ENCODE measurements around the gene TCAIM.
"Not testable (repeated sequence)": the region's sequence is repeated elsewhere in the genome, so short reads cannot be mapped to it uniquely, and the experiment has no call there.

Gene TCAIM

DNA sequence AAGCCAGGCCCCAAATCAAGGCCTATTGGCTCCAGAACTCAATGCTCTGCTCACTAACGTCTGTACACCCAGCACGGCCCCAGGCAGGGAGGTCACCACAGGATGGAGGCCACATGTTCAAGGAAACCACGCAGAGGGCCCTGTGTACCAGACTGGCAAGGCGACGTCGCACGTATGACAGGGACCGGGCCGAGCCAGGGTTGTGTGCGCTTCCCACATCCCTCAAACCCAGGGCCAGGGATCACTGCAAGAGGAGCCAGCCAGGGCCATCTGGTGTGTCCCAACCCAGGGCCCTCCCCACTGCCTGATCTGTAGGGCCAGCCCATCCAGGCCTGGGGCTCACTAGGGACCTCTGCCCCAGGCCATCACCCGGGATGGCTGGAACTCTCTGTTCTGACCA is 76.9 kb downstream of the TCAIM start:
- no peak for DNase-seq (ENCODE audit: low read depth)

DNA sequence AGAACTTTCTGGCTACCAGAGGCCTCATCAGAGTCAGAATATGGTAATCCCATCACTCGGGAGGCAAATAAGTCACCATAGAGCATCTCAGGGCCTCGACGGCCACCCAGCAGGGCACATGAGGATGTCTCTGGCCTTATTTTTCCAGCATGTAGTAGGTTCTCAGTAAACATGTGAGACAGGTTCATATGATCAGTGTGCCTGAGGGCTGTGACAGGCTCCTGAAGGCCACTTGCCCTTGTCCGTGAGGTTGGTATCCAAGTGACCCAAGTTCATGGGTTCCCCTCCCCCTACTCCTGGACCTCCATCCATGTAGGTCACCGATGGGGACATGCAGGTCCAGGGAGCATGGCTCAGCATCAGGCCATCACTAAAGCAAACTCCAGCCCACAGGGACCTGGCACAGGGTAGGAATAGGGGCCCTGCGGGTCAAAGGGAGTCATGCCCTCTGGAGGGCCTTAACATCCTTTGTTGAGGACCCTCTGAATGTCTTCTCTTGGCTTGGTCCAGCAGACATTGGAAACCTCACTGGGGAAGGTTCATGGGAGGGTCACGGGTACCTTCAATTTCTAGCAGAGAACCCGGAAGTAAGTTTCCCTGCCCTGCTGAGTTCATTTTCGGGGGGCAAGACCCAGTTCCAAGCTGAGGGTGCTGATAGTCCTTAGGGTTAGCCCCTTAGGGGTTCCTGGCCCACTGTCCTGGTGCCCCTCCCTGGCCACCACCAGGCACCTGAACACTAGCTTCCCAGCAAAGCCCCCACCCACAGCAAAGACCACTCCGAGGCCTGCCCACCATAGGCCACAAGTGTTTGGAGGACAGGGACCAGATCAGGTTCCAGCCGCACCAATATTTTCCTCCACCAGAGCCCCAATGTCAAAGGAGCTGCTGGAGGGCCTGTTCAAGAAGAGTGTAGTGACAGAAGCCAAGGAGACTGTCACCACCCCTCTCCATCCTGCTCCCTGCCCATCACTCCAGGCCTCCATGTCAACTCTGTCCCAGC is 77.8 kb downstream of the TCAIM start:
- DNase-seq (ENCODE audit: low read depth), result no peak

DNA sequence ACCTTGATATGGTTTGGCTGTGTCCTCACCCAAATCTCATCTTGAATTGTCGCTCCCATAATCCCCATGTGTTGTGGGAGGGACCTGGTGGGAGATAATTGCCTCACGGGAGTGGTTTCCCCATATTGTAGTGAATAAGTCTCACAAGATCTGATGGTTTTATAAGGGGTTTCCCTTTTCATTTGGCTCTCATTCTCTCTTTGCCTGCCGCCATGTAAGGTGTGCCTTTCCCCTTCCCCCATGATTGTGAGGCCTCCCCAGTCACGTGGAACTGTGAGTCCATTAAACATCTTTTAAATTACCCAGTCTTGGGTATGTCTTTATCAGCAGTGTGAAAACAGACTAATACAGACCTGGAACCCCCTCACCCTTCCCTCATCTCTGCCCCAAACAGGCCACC is 79.6 kb downstream of the TCAIM start:
- not testable (repeated sequence) for DNase-seq (ENCODE audit: low read depth)

DNA sequence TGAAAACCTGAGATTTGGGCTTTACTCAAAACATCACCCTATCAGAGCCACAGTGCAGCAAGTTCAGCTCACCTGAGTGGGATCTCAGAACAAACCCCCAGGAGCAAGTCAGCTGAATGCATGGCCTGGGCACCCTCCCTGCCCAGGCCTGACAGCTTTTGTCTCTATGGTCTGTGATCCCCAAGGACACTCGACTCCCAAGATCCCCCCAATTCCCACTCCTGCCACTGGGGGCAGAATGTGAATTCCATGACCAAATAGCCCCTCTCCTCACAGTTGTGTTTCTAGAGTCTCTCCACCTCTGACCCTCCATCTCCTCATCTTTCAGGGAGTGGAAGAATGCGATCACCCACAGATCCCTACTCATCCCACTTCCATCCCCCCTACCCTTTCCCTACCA is 80.0 kb downstream of the TCAIM start:
- no peak for DNase-seq (ENCODE audit: low read depth)

DNA sequence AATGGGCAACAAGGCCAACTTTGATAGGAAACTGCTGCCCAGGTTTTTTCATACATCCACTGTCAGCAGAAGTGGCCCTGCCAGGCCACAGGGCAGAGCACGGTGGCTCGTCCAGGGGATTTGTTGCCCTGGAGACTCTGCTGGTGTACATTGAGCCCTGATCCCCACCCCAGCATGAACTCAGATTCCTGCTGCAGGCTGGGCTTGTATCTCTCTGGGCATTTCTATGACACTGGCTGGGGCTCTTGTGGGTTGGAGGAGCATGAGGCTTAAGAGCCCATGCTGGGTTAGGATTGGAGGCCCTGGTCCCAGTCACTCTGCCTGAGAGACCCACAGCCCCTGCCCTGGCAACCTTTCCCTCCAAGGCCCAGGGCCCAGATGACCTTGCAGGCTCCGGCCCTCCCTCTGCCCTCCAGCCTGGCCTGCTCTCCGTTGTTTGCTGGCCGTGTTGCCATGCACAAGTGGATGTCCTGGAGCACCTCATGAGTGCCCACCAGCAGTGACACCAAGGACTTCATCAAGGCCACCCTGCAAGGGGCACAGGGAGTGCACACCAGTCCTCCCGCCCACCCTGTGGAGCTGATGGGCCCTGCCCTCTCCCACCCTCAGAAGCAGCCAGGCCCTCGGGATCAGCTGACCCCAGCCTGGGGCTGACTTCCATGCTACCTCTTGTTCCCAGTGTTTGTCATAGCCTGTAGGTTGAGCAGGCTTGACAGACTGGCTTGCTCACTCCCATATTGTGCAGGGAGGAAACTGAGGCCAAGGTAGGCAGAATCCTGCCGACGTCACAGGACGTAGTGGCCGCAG is 80.8 kb downstream of the TCAIM start:
- no peak for DNase-seq (ENCODE audit: low read depth)

DNA sequence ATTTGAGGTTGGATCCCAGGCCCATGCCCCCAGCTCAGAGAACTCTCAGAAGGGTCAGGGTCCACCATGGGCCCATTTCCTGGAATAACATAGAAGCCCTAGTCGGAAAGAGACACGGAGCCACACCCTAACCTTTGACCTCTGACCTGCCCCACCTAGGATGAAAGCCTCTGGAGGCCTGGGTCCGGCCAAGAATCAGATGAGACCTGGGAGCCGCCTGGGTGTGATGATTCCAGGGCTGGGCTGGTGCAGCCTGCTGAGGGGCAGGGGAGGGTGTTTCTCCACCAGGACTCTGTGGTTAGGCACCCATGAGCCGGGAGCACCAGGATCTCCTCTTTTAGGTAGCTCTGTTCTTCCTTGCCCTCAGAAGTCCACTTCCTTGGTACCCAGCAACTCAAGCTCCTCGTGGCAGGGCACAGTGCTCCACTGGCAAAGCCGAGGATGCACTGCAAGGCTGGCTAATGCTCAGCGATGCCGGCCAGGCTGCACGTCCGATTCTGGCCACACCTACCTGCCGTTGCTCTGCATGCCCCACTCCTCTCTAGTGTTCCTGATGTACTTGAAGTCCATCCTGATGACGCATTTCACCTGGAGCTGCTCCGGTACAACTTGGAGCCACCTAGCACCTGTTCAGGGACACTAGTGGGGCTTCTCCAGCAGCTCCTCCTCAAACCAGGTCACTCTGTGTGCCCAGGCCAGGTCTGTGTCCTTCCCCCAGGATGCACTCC is 81.5 kb downstream of the TCAIM start:
- no peak for DNase-seq (ENCODE audit: low read depth)

DNA sequence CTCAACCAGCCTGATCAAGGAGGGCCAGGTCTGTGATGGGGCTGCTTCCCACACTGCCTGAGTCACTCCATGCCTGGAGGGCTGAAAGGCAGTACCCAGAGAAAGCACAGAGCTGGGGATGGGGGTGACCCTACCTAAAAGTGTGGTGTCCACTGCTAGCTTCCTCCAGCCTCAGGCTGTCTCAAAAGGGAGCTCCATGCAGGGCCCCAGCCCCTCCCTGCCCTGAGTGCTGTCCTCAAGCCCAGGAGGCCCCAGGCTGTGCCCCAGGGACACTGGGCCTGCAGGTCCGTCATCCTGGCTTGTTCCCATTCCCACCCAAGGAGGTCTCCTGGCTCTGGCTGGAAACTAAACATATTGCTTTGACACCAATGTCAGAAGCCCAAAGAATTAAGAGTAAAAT is 82.1 kb downstream of the TCAIM start:
- DNase-seq (ENCODE audit: low read depth), result no peak

DNA sequence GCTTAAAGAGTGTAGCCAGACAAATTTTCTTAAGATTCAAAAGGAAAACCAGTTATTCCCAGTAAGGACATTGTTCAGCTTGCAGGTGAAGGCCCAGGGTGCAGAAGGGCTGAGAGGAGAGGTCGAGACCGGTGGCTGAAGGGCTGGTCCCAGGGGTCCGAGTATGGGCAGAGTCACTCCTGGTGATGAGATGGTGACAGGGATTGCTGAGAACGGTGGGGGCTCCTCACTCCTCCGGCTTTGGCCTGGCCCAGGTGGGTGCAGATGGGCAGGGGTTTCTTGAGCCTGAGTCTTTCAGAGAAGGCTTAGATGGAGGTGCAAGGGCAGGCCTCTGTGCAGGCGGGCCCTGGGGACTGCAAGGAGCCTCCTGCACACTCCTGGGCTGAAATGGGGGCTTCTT is 82.7 kb downstream of the TCAIM start:
- DNase-seq (ENCODE audit: low read depth), result no peak

DNA sequence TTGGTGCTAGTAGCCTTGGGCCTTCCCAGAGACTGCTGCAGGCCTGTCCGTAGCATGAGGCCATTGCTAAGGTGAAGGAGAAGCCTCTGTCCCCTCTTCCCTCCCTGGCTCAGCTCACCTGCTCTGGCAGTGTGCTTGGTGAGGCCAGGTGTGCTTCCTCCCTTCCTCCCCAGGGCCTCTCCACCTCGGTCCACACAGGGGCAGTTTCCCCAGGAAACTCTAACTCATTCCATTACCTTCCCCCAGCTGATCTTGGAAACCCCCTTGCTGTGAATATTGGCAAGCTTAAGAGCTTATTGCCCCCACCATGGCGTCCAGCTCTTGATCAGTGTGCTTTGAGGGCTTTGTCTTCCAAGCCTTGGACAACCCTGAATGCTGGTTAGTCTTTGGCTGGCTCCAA is 86.2 kb downstream of the TCAIM start:
- DNase-seq (ENCODE audit: low read depth), result no peak

DNA sequence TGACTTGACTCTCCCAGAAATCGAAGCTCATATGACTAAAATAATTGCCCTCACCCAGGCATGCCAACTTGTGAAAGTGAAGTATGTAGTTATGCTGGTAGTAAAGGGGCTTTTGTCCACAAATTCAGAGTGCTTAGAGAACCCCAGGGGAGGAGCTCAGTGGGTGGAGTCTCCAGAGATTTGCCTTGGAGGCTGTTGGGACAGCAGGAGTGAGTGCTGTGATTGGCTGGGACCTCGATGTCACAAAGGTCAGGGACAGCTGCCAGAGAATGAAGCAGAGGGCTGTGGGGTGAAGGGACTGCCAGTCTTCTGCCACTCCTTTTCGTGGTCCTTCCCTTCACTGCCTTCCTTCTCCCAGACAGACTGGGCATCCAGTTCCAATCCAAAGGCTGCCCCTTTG is 89.1 kb downstream of the TCAIM start:
- no peak for DNase-seq (ENCODE audit: low read depth)

DNA sequence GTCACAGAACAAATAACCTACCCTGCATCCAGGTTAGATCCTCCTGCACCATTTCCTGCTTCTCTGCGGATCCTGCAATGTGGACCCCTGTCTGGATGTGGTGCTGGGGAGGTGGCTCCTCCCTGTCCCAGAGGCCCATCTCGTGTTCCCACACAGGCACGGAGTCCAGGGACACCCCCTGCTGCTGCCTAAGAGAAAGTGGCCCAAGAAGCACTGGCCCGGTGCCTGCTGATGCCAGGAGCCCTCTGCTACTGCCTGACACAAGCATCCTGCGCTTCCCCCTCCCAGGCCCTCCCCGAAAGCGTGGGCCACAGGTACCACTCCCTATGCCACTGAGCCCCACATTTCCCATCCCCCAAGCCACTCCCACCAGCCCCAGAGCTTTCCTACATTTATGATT is 90.3 kb downstream of the TCAIM start:
- no peak for DNase-seq (ENCODE audit: low read depth)

DNA sequence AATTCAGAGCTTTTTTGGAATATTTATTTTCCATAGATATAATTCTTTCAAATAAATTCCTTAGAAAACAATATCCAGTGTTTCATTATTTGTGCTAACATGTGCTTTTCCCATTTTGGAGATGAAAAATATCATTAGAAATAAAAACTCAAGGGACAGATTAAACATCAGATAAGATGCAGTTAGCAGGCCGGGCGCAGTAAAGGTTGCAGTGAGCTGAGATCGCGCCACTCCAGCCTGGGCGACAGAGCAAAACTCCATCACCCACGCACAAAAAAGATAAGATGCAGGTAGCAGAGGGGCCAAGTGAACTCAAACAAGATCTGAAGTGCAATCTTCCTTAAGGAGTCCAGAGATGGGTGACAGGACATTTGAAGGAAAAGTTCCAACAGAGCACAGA is 90.9 kb downstream of the TCAIM start:
- DNase-seq (ENCODE audit: low read depth), result no peak

DNA sequence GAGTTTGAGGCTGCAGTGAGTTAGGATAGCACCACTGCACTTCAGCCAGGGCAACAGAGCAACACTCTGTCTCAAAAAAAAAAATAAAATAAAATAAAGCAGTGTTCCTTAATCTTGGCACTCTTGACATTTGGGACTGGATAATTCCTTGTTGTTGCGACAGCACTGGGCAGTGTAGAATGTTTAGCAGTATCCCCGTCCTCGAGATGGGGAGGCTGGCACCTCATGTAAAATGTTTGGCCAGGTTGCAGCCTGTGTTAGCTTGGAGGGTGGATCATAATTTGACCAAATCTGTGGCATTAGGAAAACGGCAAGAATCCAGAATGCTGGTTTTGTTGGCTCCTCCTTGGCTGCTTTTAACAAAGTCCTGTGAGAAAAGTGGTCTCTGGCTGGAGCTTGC is 91.9 kb downstream of the TCAIM start:
- no peak for DNase-seq (ENCODE audit: low read depth)

DNA sequence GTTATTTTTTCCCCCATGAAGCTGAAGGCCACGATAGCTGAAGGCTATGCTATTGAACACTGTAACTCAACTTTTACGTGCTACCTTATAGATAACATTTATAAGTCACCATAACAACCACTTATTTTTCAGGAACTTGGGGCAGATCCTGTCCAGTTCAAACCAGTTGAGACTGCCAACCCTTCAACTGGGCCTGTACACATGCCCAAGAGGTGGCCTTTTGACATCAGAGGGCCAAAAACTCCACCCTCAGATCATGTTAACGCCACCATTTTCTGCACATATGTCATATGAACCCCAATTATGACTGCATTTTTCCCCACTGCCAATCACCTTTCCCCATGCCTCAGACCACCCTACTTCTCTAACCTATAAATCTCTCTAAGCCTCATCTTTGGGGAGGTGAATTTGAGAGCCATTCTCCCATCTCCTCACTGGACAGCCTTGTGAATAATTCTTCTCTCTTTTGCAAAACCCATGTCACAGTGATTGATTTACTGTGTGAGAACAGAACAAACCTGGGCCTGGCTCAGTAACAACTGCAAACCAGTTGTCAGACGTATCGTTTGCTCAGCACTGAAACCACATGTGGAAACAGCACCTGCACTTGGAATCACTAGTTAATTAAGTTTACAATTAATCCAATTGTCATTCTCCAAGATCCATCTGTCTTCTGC is 96.4 kb downstream of the TCAIM start:
- no peak for DNase-seq (ENCODE audit: low read depth)

DNA sequence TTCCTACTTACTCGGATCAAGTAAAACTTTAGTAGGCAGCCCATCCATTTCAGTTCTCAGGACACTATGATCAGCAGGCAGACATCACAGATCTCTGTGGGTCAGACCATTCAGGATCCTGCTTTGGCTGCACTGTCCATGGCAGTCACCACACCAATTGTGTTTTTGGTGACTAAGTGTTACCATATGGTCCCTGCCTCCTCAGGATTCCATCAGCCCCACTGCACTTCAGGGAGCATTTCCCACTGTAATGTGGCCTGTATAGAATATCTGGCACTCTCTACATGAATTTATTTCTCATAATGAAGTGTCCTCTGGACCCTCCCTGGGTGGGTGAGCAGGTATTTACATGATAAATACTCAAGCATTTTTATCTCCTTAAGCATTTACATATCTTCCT is 97.6 kb downstream of the TCAIM start:
- DNase-seq (ENCODE audit: low read depth), result no peak

DNA sequence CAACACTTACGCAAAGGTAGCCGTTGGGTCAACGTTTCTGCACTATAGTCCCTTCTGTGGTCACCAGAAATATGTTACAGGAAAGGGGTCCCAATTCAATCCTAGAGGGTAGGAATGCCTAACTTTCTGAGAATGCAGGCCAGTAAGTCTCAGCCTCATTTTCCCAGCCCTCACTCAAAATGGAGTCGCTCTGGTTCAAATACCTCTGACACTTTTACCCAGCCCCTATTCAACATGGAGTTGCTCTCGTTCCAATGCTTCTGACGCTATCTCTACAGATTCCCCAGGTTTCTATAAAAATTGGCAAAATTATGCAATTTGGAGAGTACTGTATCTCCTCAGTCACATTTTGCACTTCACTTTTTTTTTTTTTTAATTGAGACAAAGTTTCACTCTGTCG is 99.2 kb downstream of the TCAIM start:
- no peak for DNase-seq (ENCODE audit: low read depth)

DNA sequence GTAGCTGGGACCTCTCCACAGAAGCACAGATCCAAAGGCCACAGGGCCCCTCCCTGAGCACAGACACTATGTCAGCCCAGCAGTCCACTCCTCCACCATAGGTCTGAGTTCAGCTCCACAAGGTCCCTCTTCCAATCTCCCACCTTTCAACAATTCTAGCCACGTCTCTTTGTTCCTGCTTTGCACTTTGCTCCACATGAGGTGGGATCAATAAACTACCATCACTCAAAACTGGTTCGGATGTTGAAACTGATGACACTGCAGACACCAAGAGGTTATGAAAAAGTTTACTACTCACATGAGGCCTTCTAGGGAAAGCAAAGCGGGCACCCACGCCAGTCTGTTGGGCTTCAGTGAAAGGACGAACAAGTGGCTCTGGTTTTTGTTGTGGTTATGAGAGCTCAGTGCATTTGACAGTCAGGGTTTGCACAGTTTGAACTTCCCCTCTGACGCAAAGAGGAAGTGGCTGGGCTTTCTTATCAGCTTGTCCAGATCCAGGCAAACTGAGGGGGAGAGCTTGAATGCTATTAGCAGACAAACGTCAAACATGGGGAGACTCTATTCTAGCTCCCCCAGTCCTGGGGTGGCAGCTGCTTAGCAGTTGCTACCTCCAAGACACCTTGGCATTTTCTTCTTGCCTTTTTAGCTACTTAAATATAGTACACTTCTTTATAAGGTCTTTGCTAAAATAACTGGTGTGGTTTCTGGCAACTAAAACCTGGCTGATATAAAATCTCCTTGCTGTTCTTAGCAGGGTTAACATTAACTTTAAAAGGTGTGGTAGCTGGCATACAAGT is 101.1 kb downstream of the TCAIM start:
- peak; percentile 58 for DNase-seq (ENCODE audit: low read depth)

DNA sequence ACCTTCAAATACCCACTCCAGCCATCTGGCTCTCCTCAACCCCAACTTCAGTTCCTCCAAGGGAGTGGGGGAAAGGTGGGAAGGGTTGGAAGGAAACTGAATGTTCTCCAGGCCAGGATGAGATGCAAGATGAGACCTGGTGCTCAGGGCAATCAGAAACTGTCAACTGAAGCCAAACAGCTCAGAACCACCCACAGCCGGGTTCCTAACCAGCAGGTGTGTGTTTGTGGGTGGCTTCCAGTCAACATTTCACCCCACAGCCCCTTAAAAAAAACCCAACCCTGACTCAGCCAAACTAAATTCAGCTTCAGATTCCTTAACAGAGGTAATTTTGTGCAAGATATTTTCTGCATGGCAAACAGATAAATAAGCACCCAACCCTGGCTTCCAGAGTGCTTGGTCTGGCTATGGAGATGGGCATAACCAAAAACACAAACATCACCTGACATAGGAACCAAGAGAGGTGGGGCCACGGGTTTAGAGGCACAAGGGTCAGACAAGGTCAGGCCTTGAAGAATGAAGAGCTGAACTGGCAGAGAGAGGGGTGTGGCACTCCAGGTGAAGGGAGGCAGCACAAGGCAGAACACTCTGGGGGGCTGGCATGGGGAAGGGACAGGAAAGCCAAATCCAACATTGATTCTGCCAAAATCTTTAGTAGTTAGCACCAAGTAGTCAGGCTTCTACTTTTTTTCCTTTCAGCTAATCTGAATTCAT is 104.2 kb downstream of the TCAIM start:
- no peak for DNase-seq (ENCODE audit: low read depth)

DNA sequence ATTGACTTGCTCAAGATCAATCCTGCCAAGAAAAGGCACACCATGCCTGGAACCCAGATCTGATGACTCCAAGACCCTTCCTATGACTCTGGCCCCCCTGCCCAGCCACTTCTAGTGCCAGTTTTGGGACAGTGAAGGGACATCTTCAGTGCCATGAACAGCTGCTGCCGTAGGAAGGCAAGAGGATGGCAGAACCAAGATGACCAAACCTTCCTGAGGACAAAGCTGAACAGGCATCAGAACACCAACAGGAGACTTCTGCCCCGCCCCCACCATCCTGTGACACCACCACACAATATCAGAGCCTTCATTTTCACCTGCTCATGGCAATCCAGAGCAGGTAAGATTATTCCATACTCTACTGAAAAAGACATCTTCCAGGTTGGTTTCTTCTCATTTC is 105.9 kb downstream of the TCAIM start:
- DNase-seq (ENCODE audit: low read depth), result no peak

DNA sequence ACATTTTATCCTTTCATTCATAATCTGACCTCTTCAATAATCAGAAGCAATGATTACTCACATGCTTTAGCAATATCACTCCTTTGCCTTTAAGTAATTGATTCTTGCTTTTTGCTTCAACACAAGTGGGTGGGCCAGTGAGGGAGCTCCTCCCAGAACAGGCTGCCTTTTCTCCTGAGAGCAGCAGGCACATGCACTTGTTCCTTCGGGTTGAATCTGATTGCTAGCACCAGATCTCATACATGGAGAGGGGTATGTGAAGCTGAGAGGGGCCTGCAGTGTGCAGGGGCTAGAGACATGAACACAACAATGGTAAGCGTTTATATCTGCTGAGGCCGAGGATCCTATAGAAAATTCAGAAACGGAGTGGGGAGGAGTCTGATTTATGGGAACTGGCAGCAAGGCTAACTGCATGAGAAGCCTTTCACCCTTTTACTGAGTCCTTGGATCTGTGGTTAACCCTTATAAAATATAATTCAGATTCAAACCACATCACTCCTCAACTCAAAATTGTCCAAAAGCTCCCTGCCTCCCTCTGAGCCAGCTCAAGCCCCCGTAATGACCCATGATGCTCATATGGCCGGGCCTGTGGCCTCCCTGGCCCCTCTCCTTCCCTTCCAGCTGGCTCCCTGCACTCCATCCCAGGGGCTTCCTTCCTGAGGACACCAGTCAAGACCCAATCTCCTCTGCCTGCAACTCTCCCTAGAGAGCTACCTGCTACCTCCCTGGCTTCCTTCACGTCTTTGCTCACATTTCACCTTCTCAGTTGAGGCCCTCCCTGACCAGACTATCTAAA is 106.5 kb downstream of the TCAIM start:
- DNase-seq (ENCODE audit: low read depth), result no peak

All from stimulated activated CD8-positive, alpha-beta memory T cell treated with anti-CD3 and anti-CD28 coated beads, Interleukin-4, amount 100 ng/mL, for 24 hours (primary cell).